D341Med (cell line): ENCODE measurements around the gene GALNT15.

Source experiments
- DNase-seq: peaks from one replicate; pipeline ENCODE4 v3.0.0; 2012; ENCODE audit warnings: low spot score

The GALNT15 gene, protein sequence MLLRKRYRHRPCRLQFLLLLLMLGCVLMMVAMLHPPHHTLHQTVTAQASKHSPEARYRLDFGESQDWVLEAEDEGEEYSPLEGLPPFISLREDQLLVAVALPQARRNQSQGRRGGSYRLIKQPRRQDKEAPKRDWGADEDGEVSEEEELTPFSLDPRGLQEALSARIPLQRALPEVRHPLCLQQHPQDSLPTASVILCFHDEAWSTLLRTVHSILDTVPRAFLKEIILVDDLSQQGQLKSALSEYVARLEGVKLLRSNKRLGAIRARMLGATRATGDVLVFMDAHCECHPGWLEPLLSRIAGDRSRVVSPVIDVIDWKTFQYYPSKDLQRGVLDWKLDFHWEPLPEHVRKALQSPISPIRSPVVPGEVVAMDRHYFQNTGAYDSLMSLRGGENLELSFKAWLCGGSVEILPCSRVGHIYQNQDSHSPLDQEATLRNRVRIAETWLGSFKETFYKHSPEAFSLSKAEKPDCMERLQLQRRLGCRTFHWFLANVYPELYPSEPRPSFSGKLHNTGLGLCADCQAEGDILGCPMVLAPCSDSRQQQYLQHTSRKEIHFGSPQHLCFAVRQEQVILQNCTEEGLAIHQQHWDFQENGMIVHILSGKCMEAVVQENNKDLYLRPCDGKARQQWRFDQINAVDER

DNA sequence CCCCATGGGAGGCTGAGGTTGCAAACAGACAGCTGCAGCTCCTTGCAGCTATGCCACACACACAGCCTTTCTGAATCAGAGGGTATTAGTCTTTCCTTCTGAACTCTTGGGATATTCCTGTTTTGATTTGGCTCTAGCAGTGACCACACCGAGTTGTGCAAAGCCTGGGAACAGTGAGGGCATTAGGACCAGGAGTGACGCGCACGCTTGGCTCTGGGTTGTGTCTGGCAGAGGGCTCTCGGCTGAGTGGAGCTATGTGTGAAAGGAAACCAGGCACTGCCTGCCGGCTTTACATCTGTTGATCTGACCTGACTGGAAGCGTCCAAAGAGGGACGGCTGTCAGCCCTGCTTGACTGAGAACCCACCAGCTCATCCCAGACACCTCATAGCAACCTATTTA is at the start of gene GALNT15:
Gene GALNT15, plus strand, starts transcription at position 292 of the 400 bp plus-strand sequence. CDS start 472 bp downstream, outside the sequence.
- no peak for DNase-seq

DNA sequence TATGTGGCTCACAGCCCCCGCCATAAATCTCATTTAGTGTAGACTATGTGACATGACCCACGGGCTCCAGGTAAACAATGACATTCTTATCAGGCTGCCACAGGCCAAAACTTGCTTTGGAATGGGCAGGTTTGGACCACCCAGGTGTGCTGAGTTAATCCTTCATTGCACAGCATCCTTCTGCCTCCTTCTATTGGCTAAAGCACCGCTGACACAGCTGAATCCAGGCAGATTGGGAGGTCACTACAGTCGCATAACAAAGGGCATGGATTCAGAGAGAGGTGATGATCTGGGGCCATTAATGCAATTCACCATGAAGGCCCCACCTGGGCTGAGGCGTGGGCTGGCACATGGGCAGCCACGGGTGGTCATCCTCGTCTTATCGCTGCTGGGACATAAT is 47.8 kb upstream of the GALNT15 start:
- no peak for DNase-seq

DNA sequence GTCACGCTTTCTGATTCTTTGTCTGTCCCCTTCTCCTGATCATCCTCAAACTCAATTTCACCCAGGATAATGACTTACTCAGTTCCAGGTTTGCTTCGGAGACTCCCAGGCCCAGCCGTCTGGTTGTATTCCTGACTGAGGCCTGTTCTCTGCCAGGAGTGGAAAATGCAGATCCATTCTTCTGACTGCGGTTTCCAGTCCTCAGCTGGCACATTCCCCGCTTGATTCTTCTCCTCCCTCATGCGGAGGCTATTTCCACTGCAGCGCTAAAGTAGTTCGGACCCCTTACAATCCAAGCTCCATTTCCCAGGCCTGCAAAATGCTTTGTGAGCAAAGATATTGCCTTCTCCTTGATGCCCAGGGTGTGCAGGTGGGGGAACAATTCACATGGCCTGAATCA is 47.2 kb upstream of the GALNT15 start:
- no peak for DNase-seq

DNA sequence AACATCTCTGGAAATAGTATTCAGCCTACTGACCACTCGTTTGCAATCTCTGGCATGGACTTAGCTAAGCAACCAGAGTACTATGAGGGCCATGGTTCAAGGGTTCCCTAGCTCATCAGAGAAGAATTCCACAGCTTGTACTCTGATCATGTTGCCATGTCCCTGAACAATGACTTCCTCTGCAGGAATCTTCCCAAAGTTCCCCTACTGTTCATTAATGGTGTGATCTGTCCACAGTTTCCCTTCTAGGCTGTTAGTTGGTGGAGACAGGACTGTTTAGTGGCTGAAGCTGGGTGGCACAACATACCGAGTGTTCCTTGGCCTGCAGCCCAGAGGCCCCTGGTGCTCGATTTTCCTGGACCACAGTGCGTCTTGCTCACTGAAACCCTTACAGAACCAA is 44.4 kb upstream of the GALNT15 start:
- no peak for DNase-seq

DNA sequence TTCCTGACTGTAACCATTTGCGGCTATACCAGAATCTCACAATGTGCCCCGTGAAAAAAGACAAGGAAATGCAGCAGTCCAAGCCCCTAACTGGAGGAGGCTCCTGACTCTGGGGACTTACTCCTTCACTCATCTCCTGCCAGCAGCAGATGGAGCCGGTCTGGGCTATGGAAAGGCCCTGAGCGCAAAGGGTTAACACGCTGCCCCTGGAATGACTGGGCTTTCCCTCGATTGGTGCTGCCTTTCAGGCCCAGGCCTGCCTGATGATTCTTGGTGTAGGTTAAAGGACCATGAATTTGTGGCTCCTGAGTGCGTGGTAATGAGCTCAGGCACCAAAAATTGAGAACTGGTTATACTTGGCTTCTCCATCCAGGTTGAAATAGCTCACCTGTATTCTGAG is 42.3 kb upstream of the GALNT15 start:
- peak; percentile 61 for DNase-seq

DNA sequence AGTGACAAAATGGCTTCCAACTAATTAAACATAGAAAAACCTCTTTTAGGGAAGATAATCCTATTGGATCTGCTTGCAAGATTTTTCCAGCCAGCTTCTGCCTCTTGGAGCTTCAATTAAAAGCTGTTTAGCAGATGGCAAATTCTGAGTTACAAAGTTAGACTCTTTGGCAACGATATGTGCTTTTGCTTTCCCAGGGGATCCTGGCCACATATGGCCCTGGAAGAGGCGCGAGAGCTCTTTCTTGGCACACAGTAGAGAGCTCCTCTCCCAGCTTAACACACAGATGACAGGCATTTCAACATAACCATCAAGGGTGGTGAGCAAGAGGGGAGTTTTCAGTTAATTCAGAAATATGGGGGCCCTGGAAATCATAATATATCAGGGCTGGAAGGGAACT is 41.6 kb upstream of the GALNT15 start:
- DNase-seq, result peak; percentile 83

DNA sequence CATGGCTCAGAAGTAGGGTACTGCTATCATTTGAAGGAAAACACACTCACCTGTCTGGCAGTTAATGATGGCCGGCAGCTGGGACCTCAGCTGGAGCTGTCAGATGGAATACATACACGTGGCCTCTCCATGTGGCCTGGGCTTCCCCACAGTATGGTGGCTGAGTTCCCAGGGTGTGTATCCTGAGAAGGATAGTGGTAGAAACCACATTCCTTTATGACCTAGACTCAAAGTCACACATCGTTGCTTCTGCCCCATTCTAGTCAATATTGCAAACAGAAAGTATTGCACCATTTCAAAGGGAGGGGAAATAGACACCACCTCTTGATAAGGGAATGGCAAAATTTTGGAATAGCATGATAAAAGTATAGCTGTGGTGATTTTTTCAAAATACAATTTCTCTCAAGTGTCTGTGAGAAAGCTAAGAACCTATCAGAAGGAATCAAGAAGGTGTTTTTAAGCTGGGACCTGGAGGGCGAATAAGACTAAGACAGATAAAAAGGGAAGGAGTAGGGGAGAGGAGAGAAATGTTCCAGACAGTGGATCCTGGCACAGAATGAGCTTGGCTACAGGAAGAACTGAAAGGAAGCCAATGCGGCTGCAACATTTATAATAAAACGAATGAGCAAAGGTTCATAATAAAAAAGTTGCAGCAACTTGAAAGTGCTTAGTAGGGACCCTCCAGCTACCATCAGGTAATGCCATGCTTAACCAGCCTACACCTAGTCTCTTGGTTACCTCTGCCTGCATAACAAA is 40.1 kb upstream of the GALNT15 start:
- DNase-seq, result no peak

DNA sequence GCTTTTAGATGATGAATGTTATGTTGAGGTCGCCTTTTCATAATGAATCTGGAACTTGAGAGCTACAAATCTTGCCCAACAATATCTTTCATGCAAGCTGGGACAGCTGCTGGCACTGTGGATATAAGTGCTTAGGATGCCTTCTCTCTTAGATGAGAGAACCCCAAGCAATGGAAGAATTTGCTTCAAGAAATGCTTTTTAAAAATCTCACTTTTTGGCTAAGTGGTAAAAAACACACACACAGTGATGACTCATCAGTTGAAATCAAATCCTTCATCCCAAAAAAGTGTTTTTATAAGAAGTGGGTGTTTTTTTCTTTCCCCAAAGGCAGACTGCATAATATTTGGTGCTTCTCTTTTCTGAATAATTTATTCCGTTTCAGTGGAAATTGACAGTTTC is 38.4 kb upstream of the GALNT15 start:
- DNase-seq, result no peak

DNA sequence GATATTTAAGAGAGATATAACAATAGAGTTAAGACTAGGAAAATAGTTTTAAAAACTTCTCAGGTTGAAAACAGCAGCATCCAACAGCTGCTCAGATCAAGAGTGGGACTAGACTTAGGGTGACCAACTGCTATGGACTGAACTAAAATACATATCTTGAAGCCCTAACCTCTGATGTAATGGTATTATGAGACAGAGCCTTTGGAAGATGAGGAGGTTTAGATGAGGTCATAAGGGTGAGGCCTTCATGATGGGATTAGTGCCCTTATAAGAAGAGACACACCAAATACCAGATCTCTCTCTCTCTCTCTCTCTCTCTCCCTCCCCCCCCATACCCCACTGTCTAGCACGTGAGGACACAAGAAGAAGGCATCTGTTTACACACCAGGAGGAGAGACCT is 37.4 kb upstream of the GALNT15 start:
- no peak for DNase-seq

DNA sequence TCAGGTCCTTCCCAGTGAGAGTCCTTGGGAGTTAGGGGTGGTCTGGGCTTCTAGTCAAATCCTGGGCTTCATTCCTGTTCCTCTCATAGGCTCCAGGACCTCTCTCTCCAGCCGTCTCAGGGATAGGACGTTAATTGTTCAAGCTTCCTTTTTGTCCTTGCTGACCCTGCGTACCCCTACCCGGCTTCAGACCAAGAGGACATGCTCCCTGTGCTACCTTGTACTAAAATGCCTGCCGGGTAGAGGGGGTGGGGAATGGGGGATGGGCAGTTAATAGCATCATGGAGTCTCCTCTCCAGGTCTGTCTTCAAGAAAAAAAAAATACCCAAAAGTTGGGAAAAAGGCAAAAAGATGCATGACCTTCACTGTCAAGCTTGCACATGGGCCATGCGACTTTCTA is 36.5 kb upstream of the GALNT15 start:
- no peak for DNase-seq

DNA sequence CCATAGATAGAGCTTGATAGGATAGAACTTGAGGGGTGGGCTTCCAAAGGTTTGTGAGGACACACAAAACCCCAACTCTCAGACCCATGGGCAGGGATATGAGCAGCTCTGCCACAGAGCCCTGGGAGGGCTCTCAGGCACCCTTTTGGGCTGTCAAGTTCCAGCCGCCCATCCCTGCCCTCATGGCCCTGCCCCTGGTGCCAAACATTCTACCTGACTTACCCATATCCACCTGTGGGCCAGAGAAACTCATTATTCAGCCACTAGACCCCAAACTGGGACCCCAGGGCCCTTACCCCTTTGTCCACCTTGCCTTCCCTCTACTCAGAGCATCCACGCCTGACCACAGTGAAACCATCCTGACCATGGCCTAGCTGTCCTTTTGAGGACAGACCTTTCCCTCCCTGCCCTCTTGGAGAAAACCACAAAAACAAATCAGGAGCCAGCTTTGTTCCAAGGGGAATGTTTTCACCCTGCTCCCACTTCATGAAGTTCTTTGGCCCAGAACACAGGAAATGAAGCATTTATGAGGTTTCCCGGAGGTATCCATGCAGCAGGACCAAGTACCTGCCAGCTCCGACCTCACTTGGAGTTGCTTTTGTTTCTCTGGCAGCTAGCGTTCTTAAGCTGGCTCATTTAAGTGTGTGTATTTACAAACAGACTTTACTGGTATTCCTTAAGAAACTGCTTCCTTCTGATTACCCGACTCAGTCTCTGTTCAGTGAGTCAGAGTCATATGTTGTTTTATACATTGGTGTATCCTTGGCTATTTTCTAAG is 34.2 kb upstream of the GALNT15 start:
- DNase-seq, result no peak

DNA sequence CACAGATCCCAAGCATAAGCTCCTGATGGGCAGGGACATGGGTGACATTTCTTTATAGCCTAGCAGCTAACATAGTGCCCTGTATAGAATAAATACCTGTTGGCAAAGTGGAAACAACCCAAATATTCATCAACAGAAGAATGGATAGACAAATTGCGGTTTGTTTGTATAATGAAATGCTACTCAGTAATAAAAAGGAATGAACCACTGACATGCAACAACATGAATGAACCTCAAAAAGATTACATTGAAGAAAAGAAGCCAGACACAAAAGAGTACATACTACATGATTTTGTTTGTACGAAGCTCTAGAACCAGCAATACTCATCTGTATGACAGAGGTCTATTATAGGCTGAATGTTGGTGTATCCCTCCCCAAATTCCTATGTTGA is 33.6 kb upstream of the GALNT15 start:
- no peak for DNase-seq

DNA sequence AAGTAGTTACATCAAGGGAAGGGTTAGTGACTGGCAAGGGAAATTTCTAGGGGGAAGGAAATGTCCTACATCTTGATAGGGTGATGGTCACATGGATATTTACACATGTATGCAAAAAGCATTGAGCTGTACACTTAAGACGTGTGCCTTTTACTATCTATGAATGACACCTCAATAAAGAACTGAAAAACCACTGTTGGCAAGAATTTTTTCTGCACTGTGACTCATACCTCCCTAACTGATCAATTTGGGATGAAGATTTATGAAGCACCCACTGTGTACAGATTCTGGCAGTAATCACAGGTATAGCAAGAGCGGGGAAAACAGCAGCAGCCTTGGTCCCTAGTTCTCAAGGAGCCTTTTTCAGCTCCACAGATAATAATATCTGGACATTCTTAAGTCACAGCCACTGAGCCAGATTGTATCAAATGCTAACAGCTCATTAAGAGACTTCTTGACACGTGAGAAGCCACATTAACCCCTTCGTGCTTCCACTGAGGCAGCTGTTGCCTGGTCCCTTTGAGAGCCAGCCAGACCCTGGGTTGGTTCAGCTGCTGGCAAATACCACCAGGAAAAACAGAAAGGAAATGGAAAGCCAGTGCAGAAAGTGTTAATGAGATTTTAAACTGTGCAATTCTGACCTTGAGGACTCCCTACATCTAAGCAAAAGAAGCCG is 32.0 kb upstream of the GALNT15 start:
- no peak for DNase-seq

DNA sequence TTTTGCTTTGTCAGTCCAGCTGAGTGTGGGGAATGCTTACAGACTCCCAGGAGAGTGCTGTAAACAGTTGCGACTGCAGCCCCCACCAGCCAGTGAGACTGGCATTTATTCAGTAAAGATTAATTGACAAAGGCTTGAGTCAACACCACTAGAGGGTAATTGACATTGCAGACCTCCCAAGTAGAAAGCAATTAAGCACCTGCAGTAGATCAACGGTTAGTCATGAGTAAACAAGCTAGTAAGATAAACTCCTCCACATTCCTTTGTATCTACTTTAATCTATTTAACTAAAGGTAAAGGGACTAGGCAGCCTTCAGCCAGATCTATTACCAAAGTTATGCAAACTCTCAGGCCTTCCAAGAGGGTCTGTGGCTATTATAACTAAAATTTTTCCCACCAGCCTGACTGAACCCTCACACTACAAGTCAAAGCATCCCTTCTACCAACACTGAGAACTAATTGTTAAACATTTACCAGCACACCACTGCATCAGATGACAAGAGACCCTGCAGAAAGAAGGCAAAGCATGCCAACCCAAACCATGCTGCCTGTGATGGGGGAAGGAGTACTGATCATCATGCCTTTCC is 30.5 kb upstream of the GALNT15 start:
- no peak for DNase-seq

DNA sequence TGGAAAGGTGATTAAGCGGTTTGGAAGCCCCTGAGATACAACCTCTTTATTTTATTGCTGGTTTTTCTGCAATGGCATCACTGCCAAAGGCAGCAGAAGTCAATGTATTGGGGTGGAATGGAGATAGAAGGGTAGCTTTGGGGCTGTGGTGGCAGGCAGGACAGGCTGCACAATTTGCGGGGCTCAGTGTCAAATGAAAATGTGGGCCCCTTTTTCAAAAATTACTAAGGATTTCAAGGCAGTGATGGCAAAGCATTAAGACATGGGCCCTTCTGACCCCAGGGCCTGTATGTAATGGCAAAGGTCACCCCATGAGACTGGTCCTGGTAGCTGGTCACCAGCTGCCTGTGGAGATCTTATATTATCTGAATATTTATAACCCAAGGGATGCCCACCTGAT is 29.3 kb upstream of the GALNT15 start:
- no peak for DNase-seq

DNA sequence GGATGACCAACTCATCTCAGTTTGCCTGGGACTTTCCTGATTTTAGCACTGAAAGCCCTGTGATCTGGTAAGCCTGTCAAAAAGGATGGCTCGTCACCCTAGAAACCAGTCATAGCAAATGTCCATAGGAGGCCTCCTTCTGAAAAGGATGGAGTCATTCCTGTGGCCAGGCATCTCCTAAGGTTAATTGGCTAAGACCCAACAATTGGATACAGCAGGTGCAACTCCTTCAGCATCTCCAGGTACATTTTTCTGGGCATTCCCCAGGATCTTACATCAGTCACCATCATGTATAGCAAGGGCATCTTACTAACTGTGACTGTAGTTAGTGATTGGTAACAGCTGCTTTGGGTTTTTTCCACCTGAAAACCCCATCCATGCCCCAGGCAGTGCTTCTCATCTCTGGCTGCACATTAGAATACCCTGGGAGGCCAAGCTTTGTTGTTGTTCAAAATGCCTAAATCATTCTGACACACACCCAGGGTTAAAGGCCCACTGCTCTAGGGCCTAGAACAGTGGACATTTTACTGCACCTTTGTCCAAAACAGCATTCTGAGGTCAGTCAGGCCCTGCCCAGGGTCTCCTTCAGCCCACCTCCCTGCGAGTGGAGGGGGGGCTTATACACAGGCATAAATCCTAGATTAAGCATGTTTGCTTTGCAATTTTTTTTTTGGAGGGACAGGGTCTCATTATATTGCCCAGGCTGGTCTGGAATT is 28.3 kb upstream of the GALNT15 start:
- no peak for DNase-seq

DNA sequence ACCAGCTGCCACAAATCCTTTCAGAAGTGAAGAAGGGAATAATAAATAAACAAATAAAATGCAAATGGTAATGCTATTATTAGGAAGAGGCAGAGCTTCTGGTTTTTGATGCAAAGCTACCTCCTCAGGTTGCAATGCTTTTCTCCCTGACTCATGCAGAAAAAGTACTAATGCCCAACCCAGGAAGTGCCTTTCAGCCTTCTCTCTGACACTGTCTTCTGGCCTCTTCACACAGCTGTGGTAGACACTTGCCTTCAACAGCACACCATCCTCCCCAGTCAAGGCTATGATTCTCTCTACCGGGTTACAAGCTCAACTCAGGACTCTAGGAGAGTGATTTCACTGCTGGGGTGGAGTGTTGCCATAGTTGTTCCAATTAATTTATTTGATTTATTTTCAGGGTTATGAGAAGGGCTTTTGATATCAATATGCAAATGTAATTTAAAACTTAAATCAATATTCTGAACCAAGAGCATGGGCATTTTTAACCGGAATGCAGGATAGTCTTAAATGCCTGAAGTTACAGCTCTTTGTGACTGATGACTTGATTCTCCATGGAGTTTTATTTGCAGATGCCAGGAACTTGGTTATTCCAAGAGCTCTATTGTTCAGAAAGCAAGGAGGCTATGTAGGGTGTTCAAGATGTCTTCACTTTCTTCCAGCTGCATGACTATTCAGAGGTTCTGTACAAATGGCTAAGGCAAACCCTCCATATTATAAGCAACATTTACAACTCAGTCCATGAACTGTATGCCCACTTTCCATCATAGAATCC is 27.1 kb upstream of the GALNT15 start:
- no peak for DNase-seq

DNA sequence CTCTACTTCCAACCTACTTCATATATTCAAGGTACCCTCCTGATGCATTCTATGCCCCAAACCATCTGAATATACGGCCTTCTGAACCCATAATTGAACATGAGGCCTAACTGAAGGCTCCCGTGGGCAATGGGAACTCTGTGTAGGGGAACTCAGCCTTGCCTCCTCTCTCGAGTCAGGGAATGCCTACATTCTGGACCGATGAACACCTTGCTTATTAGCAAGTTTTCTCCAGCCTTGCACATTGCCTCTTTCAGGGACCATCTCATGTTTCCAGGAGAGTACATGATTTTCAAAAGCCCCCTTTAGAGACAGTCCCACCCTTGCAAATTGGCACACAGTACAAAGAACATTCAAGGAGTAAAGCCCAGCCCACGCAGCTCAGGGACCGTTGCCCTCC is 26.3 kb upstream of the GALNT15 start:
- no peak for DNase-seq

DNA sequence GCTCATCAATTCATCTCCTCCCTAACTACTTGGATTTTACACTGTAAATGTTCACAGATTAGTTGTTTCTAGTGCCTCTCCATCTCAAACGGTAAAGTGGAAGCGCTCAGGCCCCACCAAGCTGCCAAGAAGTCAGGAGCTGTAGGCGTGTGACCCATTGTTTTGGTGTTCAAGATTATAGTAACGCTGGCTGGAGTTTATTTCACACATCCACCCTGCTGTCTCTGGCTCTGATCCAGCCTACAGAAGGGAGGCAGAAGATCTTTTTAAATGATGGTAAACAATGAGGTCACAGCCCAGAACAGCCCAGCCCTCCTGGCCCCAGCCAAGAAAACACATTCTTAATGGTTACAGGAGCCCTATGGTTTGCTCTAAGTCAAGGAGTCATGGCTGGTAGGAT is 25.7 kb upstream of the GALNT15 start:
- DNase-seq, result peak; percentile 65

DNA sequence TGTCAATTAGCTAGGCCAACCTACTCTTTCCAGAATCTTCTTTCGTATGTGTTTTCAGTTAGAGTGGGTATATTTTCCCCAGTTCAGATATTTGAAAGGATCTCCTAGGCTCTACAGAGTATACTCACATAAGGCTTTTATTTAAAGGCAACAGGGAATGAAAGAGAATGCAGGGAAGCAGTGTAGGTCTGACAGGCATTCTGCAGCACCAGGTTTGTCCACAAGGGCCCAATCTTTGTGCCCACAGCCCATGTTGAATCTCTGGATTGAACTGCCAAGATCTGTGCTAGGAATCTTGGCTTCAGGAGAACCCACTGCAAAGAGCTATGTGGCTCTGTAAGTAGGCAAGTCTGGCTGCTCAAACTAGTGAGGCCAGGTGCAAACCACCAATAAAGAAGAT is 24.2 kb upstream of the GALNT15 start:
- DNase-seq, result no peak
